IMR-90 (cell line): ENCODE results near the gene SAMD5. TPM values are rescaled to one million over a fixed set of nuclear protein-coding genes. Genes with fewer than 3 reads are reported as not detected.

Experiments
- ATAC-seq: fragments of 200-7000 bp; cut with Tn5 transposase; 2 replicates; pipeline ENCODE4 v1.9.1; 2020; ENCODE audit warnings: low read depth, mild to moderate bottlenecking, moderate library complexity
- BruUV-seq: library from RNA; stranded (reverse); fragments of 400-500 nt; replicated peaks from 2 replicates; lab custom pipeline; 2021; lab: Mats Ljungman, UMichigan
- CTCF ChIA-PET: fragments of 300-600 bp; formaldehyde crosslinking; extraction: SDS; loops from one replicate; lab custom pipeline; 2021; ENCODE audit warnings: antibody characterized with exemption; lab: Yijun Ruan, JAX
- POLR2A ChIA-PET: fragments of 300-600 bp; sonication (Branson Sonifier 250); formaldehyde crosslinking; loops from one replicate; lab custom pipeline; 2022; ENCODE audit warnings: antibody characterized with exemption; ENCODE audit not compliant: unreplicated experiment; lab: Charles Lee
- DNase-seq: peaks from one replicate; pipeline ENCODE4 v3.0.0; 2013
- H2AFZ ChIP-seq: replicated peaks from 2 replicates; pipeline ENCODE3; 2013; ENCODE audit warnings: low read length, mild to moderate bottlenecking; ENCODE audit not compliant: poor library complexity
- H2AK5ac ChIP-seq: 2 replicates; pipeline ENCODE4 v1.6.1; 2013; ENCODE audit warnings: low read depth, low read length, inconsistent platforms
- H2AK9ac ChIP-seq: replicated peaks from 2 replicates; pipeline ENCODE3; 2013; ENCODE audit warnings: mild to moderate bottlenecking, low read depth, low read length, moderate library complexity; ENCODE audit not compliant: poor library complexity
- H2BK120ac ChIP-seq: 2 replicates; pipeline ENCODE4 v1.6.1; 2013; ENCODE audit warnings: low read depth, low read length, inconsistent platforms
- H2BK15ac ChIP-seq: 3 replicates; pipeline ENCODE4 v1.6.1; 2013; ENCODE audit warnings: low read depth, low read length, inconsistent platforms
- H2BK20ac ChIP-seq: 2 replicates; pipeline ENCODE4 v1.6.1; 2013; ENCODE audit warnings: low read depth, mild to moderate bottlenecking, inconsistent platforms, low read length, moderate library complexity
- H2BK5ac ChIP-seq: 2 replicates; pipeline ENCODE4 v1.6.1; 2013; ENCODE audit warnings: mild to moderate bottlenecking, low read depth, low read length, inconsistent platforms; ENCODE audit not compliant: poor library complexity, severe bottlenecking
- H3K14ac ChIP-seq: replicated peaks from 2 replicates; pipeline ENCODE4 v1.6.1; 2013; ENCODE audit warnings: low read depth, low read length, inconsistent platforms
- H3K18ac ChIP-seq: 2 replicates; pipeline ENCODE4 v1.6.1; 2013; ENCODE audit warnings: low read depth, low read length, control low read depth
- H3K23ac ChIP-seq: 2 replicates; pipeline ENCODE4 v1.6.1; 2013; ENCODE audit warnings: low read depth, low read length, inconsistent platforms
- H3K27ac ChIP-seq: 2 replicates; pipeline ENCODE4 v1.5.1; 2013; ENCODE audit warnings: mild to moderate bottlenecking, control low read depth, low read length; ENCODE audit not compliant: insufficient read depth
- H3K27me3 ChIP-seq: 2 replicates; pipeline ENCODE4 v1.6.1; 2013; ENCODE audit warnings: low read length; ENCODE audit not compliant: control insufficient read depth, insufficient read depth
- H3K36me3 ChIP-seq: 2 replicates; pipeline ENCODE4 v1.6.1; 2013; ENCODE audit warnings: low read length, mixed read lengths; ENCODE audit not compliant: control insufficient read depth, insufficient read depth
- H3K4ac ChIP-seq: 2 replicates; pipeline ENCODE4 v1.6.1; 2013; ENCODE audit warnings: low read depth, low read length, inconsistent platforms
- H3K4me1 ChIP-seq: 2 replicates; pipeline ENCODE4 v1.6.1; 2013; ENCODE audit warnings: low read length, mixed read lengths; ENCODE audit not compliant: control insufficient read depth, insufficient read depth
- H3K4me2 ChIP-seq: 2 replicates; pipeline ENCODE4 v1.6.1; 2013; ENCODE audit warnings: low read depth, mild to moderate bottlenecking, control low read depth, low read length, moderate library complexity
- H3K4me3 ChIP-seq: 2 replicates; pipeline ENCODE4 v1.5.1; 2013; ENCODE audit warnings: low read depth, mild to moderate bottlenecking, control low read depth, low read length, moderate library complexity; ENCODE audit not compliant: insufficient read depth
- H3K56ac ChIP-seq: 2 replicates; pipeline ENCODE4 v1.6.1; 2013; ENCODE audit warnings: low read length, inconsistent platforms; ENCODE audit not compliant: insufficient read depth; ENCODE audit errors: extremely low read depth
- H3K79me1 ChIP-seq, 2 experiments: 2 replicates each; pipeline ENCODE4 v1.6.1; 2013; ENCODE audit warnings: low read length in 2 of 2, inconsistent platforms in 1 of 2, low read depth in 1 of 2
- H3K9ac ChIP-seq: 2 replicates; pipeline ENCODE4 v1.6.1; 2013; ENCODE audit warnings: low read depth, low read length, control low read depth
- H3K9me1 ChIP-seq: 2 replicates; pipeline ENCODE4 v1.6.1; 2013; ENCODE audit warnings: low read length, inconsistent platforms; ENCODE audit not compliant: insufficient read depth
- H3K9me3 ChIP-seq: 2 replicates; pipeline ENCODE4 v1.6.1; 2013; ENCODE audit warnings: low read length; ENCODE audit not compliant: control insufficient read depth, insufficient read depth
- H4K20me1 ChIP-seq: 2 replicates; pipeline ENCODE4 v1.6.1; 2013; ENCODE audit warnings: low read length, inconsistent platforms; ENCODE audit not compliant: insufficient read depth
- H4K5ac ChIP-seq: 2 replicates; pipeline ENCODE4 v1.6.1; 2013; ENCODE audit warnings: mild to moderate bottlenecking, low read depth, low read length, control low read depth
- H4K8ac ChIP-seq, 2 experiments: 2 replicates each; pipeline ENCODE4 v1.6.1; 2013; ENCODE audit warnings: low read depth in 2 of 2, low read length in 2 of 2, control low read depth in 1 of 2, inconsistent platforms in 1 of 2
- H4K91ac ChIP-seq: 2 replicates; pipeline ENCODE4 v1.6.1; 2013; ENCODE audit warnings: low read depth, low read length, inconsistent platforms; ENCODE audit not compliant: insufficient read depth
- BHLHE40 ChIP-seq: fragments of 150-350 bp; IDR thresholded peaks from 2 replicates; pipeline ENCODE4 v1.6.1; 2016; ENCODE audit warnings: mild to moderate bottlenecking, low read depth, low read length
- CEBPB ChIP-seq: IDR thresholded peaks from 2 replicates; pipeline ENCODE4 v1.6.1; 2012; ENCODE audit warnings: low read depth, low read length, improper control_type of control experiment
- CHD1 ChIP-seq: IDR thresholded peaks from 2 replicates; pipeline ENCODE4 v1.6.1; 2012; ENCODE audit warnings: low read depth, low read length, improper control_type of control experiment
- FOS ChIP-seq: fragments of 150-350 bp; IDR thresholded peaks from 2 replicates; pipeline ENCODE4 v1.6.1; 2016; ENCODE audit warnings: low read depth, low read length
- MAZ ChIP-seq: IDR thresholded peaks from 2 replicates; pipeline ENCODE4 v1.6.1; 2012; ENCODE audit warnings: low read depth, mild to moderate bottlenecking, low read length, improper control_type of control experiment, moderate library complexity, borderline replicate concordance
- MXI1 ChIP-seq: IDR thresholded peaks from 2 replicates; pipeline ENCODE4 v1.6.1; 2012; ENCODE audit warnings: low read depth, mild to moderate bottlenecking, low read length, moderate library complexity, borderline replicate concordance
- NFE2L2 ChIP-seq: fragments of 150-350 bp; IDR thresholded peaks from 2 replicates; pipeline ENCODE4 v1.6.1; 2016; ENCODE audit warnings: low read depth, mild to moderate bottlenecking, low read length
- POLR2A ChIP-seq: IDR thresholded peaks from 2 replicates; pipeline ENCODE4 v1.6.1; 2012; ENCODE audit warnings: mild to moderate bottlenecking, low read depth, low read length
- RAD21 ChIP-seq: IDR thresholded peaks from 2 replicates; pipeline ENCODE4 v1.6.1; 2012; ENCODE audit warnings: low read length, improper control_type of control experiment
- RCOR1 ChIP-seq: IDR thresholded peaks from 2 replicates; pipeline ENCODE4 v1.6.1; 2012; ENCODE audit warnings: mild to moderate bottlenecking, low read length, improper control_type of control experiment; ENCODE audit not compliant: insufficient replicate concordance
- RFX5 ChIP-seq: IDR thresholded peaks from 2 replicates; pipeline ENCODE4 v1.8.0; 2012; ENCODE audit warnings: low read depth, mild to moderate bottlenecking, low read length, moderate library complexity
- SMC3 ChIP-seq: fragments of 150-350 bp; IDR thresholded peaks from 2 replicates; pipeline ENCODE4 v1.6.1; 2016; ENCODE audit warnings: low read depth, mild to moderate bottlenecking, antibody characterized with exemption, low read length, moderate library complexity
- WGBS, 2 experiments: methylation state at CpG; one replicate each; pipeline versions ENCODE4 v1.1.5 to v1.1.7; 2013; ENCODE audit warnings: missing lambda C conversion rate in 2 of 2; ENCODE audit not compliant: insufficient read length in 1 of 2; ENCODE audit errors: extremely low coverage in 2 of 2; 5-methylcytosine and 5-hydroxymethylcytosine counted together
- dilution Hi-C: fragments of 300-500 bp; cut with HindIII; formaldehyde crosslinking; loops from one replicate; pipeline ENCODE4 v1.14.3; 2018; ENCODE audit warnings: low sequenced_read_pairs; ENCODE audit not compliant: unreplicated experiment
- in situ Hi-C: fragments of 300-500 bp; cut with MboI; formaldehyde crosslinking; loops from 3 replicates; pipeline ENCODE4 v1.14.3; 2019; ENCODE audit warnings: low sequenced_read_pairs, inconsistent platforms, mixed read lengths
- intact Hi-C: fragments of 100-400 bp; cut with micrococcal nuclease; formaldehyde crosslinking; loops from 2 replicates; pipeline ENCODE4 v1.10.0; 2022
- polyA plus RNA-seq, 3 experiments: library from polyadenylated mRNA; depleted of rRNA; stranded (reverse); fragments of >200 nt; gene quantifications; 2 replicates each; pipeline ENCODE4 v1.2.3, GENCODE V29; 2012; ENCODE audit warnings: low replicate concordance in 1 of 3
- total RNA-seq: library from RNA; depleted of rRNA; stranded (reverse); fragments of >200 nt; gene quantifications from 2 replicates; pipeline ENCODE4 v1.2.3, GENCODE V29; 2012
- TF ChIP-seq, protein P1 (sequence below): conservative IDR thresholded peaks from 2 replicates; pipeline ENCODE4 v1.5.1; 2012; ENCODE audit warnings: mild to moderate bottlenecking, low read depth, low read length, improper control_type of control experiment
- TF ChIP-seq, protein P2 (sequence below): fragments of 150-350 bp; IDR thresholded peaks from 2 replicates; pipeline ENCODE4 v1.6.1; 2017; ENCODE audit warnings: mild to moderate bottlenecking, antibody characterized with exemption, low read length, low read depth
- TF ChIP-seq, protein P3 (sequence below): fragments of 150-350 bp; IDR thresholded peaks from 2 replicates; pipeline ENCODE4 v1.6.1; 2016; ENCODE audit warnings: low read depth, mild to moderate bottlenecking, low read length, moderate library complexity, borderline replicate concordance

The SAMD5 gene
- total and polyA plus RNA-seq, 2 of the 4 experiments (the other 2 are of a cell fraction): 1.0 to 1.6 TPM

DNA sequence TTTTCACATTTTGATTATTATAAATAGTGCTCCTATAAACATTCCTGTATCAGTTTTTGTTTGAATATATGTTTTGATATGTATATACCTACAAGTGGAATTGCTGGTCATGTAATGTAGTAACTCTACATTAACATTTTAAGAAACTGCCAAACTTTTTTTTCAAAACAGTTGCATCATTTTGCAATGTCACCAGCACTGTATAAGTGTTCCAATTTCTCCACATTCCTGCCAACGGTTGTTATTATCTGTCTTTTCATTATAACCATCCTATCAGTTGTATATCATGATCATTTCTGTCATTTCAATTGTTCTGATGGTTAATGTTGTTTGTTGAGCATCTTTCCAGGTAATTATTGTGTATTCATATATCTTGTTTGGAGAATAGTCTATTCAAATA, 44.8 kb upstream of the SAMD5 start:
- dilution Hi-C loops (no loop called here), in situ Hi-C loops (no loop called here), intact Hi-C loops (no loop called here)
- H3K79me1 ChIP-seq: no peaks in the 10 kb centered on the region
- no peaks in the 10 kb centered on the region for H3K27me3 ChIP-seq
- H2BK20ac ChIP-seq: no peak overlapping the region
- H4K8ac ChIP-seq: no peak overlapping the region
- H3K23ac ChIP-seq: no peak overlapping the region
- H2AFZ ChIP-seq: no peak overlapping the region
- H4K5ac ChIP-seq: no peak overlapping the region
- H3K4me3 ChIP-seq: no peak overlapping the region
- no peak overlapping the region for H3K4ac ChIP-seq
- no peaks in the 10 kb centered on the region for H3K9me1 ChIP-seq
- H2BK5ac ChIP-seq: no peak overlapping the region
- no peaks in the 10 kb centered on the region for H4K20me1 ChIP-seq
- H2AK9ac ChIP-seq: no peak overlapping the region
- H3K4me2 ChIP-seq: no peak overlapping the region
- no peak overlapping the region for H2AK5ac ChIP-seq
- H3K18ac ChIP-seq: no peak overlapping the region
- no TSS peak for BruUV-seq
- H3K9ac ChIP-seq: no peak overlapping the region
- ChIA-PET CTCF (no interaction called here), POLR2A (no interaction called here)
- WGBS, 2 experiments: no CpG with 5 or more reads among the region's 1 CpG
- no peaks in the 10 kb centered on the region for H3K36me3 ChIP-seq
- DNase-seq (no peak), ATAC-seq (no peak)
- H3K4me1 ChIP-seq: no peaks in the 10 kb centered on the region
- H3K14ac ChIP-seq: no peak overlapping the region
- H3K27ac ChIP-seq: no peak overlapping the region
- TF ChIP-seq POLR2A: no peak
- no peak for TF ChIP-seq CEBPB
- TF ChIP-seq NFE2L2: no peak
- no peak for TF ChIP-seq MXI1
- no peak for TF ChIP-seq RAD21
- TF ChIP-seq RFX5: no peak
- TF ChIP-seq, protein P1, sequence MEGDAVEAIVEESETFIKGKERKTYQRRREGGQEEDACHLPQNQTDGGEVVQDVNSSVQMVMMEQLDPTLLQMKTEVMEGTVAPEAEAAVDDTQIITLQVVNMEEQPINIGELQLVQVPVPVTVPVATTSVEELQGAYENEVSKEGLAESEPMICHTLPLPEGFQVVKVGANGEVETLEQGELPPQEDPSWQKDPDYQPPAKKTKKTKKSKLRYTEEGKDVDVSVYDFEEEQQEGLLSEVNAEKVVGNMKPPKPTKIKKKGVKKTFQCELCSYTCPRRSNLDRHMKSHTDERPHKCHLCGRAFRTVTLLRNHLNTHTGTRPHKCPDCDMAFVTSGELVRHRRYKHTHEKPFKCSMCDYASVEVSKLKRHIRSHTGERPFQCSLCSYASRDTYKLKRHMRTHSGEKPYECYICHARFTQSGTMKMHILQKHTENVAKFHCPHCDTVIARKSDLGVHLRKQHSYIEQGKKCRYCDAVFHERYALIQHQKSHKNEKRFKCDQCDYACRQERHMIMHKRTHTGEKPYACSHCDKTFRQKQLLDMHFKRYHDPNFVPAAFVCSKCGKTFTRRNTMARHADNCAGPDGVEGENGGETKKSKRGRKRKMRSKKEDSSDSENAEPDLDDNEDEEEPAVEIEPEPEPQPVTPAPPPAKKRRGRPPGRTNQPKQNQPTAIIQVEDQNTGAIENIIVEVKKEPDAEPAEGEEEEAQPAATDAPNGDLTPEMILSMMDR: no peak
- TF ChIP-seq, protein P2, sequence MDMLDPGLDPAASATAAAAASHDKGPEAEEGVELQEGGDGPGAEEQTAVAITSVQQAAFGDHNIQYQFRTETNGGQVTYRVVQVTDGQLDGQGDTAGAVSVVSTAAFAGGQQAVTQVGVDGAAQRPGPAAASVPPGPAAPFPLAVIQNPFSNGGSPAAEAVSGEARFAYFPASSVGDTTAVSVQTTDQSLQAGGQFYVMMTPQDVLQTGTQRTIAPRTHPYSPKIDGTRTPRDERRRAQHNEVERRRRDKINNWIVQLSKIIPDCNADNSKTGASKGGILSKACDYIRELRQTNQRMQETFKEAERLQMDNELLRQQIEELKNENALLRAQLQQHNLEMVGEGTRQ: no peak
- TF ChIP-seq, protein P3, sequence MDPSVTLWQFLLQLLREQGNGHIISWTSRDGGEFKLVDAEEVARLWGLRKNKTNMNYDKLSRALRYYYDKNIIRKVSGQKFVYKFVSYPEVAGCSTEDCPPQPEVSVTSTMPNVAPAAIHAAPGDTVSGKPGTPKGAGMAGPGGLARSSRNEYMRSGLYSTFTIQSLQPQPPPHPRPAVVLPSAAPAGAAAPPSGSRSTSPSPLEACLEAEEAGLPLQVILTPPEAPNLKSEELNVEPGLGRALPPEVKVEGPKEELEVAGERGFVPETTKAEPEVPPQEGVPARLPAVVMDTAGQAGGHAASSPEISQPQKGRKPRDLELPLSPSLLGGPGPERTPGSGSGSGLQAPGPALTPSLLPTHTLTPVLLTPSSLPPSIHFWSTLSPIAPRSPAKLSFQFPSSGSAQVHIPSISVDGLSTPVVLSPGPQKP: no peak
- no peak for TF ChIP-seq MAZ
- TF ChIP-seq SMC3: no peak
- no peak for TF ChIP-seq CHD1
- no peak for TF ChIP-seq FOS
- TF ChIP-seq RCOR1: no peak
- TF ChIP-seq BHLHE40: no peak
- no peak overlapping the region for H2BK15ac ChIP-seq
- no peak overlapping the region for H4K91ac ChIP-seq
- no peaks in the 10 kb centered on the region for H3K9me3 ChIP-seq
- H3K56ac ChIP-seq: no peak overlapping the region
- no peak overlapping the region for H2BK120ac ChIP-seq
